Epithelial cell of prostate (primary cell): Measurements from ENCODE around the gene KIRREL2.

Source experiments
- DNase-seq: peaks from one replicate; pipeline ENCODE4 v3.0.0-alpha.2; 2011; ENCODE audit warnings: low read depth, low spot score
- H3K27ac ChIP-seq: fragments of 450-650 bp; 2 replicates; pipeline ENCODE4 v1.5.1; 2017; ENCODE audit warnings: mild to moderate bottlenecking

KIRREL2 gene

DNA sequence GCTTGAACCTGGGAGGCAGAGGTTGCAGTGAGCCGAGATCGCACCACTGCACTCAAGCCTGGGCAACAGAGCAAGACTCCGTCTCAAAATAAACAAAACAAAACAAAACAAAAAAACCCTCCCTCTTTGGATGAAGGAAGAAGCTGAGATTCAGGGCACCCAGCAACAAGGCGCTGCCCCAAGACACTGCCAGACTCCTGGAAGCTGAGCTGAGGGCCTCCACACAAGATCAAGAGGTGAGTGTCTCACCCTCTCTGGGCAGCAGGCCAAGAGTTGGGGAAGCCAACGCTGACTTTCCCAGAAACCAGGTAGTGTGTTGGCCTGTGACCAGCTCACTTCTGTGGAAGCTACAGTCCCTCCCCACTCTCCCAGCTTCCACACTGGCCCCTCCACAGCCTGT, 55.1 kb downstream of the KIRREL2 start:
- peak; percentile 29 for DNase-seq
- H3K27ac ChIP-seq: no peak overlapping the region

DNA sequence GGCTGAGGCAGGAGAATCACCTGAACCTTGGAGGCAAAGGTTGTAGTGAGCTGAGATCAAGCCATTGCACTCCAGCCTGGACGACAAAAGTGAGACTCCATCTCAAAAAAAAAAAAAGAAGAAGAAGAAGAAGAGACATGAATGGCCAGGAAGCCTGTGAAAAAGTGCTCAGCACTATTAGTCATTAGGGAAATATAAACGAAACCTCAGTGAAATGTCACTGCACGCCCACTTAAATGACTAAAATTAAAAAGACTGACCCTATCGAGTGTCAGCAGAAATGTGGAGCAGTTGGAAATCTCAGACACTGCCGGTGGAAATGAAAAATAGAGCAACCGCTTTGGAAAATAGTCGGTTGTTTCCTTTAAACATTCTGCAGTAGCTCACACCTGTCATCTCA, 56.9 kb downstream of the KIRREL2 start:
- H3K27ac ChIP-seq: no peak overlapping the region
- DNase-seq: no peak

DNA sequence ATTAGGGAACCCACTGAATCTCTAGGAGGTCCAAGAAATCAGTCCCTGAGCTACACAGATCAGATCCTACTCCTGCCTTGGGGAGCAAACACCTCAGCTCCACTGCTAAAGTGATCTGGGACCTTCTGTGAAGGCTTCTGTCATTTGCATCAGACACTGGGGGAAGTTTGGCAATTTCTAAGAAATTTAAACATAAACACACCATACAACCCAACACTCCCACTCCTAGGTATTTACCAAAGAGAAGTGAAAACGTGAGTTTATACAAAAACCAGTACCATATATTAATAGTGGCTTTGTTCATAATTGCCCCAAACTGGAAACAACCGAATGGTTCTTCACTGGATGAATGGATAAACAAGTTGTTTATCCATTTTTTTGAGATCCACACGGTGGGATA, 58.7 kb downstream of the KIRREL2 start:
- no peak for DNase-seq
- H3K27ac ChIP-seq: no peak overlapping the region
